LNCAP (cell line): ENCODE results near the gene C21orf91.

ENCODE experiments used
- TF ChIP-seq, protein P1 (sequence below): fragments of 450-650 bp; IDR thresholded peaks from 2 replicates; pipeline ENCODE4 v1.5.1; 2017; ENCODE audit warnings: mild to moderate bottlenecking

C21orf91 gene

GRCh38 chr21:17818186-17819113 is 706 bp downstream of the C21orf91 start:
- TF ChIP-seq, protein P1, sequence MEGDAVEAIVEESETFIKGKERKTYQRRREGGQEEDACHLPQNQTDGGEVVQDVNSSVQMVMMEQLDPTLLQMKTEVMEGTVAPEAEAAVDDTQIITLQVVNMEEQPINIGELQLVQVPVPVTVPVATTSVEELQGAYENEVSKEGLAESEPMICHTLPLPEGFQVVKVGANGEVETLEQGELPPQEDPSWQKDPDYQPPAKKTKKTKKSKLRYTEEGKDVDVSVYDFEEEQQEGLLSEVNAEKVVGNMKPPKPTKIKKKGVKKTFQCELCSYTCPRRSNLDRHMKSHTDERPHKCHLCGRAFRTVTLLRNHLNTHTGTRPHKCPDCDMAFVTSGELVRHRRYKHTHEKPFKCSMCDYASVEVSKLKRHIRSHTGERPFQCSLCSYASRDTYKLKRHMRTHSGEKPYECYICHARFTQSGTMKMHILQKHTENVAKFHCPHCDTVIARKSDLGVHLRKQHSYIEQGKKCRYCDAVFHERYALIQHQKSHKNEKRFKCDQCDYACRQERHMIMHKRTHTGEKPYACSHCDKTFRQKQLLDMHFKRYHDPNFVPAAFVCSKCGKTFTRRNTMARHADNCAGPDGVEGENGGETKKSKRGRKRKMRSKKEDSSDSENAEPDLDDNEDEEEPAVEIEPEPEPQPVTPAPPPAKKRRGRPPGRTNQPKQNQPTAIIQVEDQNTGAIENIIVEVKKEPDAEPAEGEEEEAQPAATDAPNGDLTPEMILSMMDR, result no peak

DNA sequence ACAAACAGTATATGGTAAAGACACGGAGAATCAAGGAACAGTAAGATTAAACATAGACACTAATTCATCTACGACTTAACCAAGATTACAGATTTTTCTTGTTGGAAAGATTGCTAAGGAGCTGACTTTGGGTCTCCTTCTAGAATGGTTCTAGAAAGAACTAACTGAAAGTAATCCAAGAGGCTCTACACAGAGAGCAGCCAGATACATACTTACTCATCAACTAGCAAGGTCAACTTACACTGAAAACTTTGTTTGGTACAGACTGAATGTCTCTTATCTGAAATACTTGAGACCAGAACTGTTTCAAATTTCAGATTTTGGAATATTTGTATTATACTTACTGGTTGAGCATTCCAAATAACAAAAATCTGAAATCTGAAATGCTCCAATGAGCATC is 5.8 kb downstream of the C21orf91 start:
- TF ChIP-seq, protein P1, result no peak

- TF ChIP-seq, protein P1, result no peak
Measured at GRCh38 chr21:17805966-17806365, 13.2 kb downstream of the C21orf91 start.

- TF ChIP-seq, protein P1, result no peak
Measured at GRCh38 chr21:17803536-17803935, 15.6 kb downstream of the C21orf91 start.

DNA sequence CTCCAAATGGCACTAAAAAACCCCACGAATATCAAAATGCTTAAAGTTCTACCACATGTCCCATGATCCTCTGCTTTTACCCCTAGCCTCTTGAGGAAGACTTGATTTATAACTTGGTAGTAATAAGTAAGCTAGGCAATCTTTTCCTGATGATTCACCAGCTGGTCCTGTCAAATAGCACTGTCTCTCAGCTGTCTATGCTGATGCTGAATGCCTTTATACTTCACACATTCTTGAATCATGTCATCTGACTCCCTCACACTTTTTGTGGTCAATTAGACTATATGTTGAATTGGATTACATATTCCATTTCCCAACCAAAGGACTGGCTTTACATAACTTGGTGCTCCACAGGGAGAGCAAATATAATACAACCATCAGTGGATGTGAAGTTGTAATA is 16.6 kb downstream of the C21orf91 start:
- TF ChIP-seq, protein P1, result no peak

- TF ChIP-seq, protein P1, result no peak
Measured at GRCh38 chr21:17799414-17800164, 19.6 kb downstream of the C21orf91 start.

DNA sequence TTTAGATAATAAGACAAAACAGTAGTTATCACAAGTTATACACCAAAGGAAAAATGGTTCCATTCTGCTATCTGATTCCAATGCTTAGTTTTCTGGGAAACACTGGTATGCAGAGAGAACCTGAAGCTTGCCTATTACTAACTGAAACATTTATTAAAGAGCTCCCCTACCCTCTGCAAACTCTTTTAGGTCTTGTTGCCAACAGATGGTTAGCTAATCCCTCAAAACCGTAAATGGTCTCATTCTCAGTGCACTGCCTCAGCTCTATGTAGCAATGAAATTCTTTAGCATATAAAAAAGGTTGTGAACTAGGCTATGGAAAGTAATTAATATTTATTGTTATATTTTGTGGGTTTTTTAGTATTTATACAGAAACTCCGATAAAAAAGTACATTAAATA is 20.4 kb downstream of the C21orf91 start:
- TF ChIP-seq, protein P1, result no peak
